K562 (cell line): ENCODE measurements around the gene SETD1B. TPM values are rescaled to one million over a fixed set of nuclear protein-coding genes. Genes with fewer than 3 reads are reported as not detected.

ENCODE experiments used
- ARID1B ChIP-seq: fragments of 450-650 bp; IDR thresholded peaks from 2 replicates; pipeline ENCODE4 v1.6.1; 2016; ENCODE audit warnings: antibody characterized with exemption, mild to moderate bottlenecking, inconsistent platforms
- ARID2 ChIP-seq: fragments of 450-650 bp; IDR thresholded peaks from 2 replicates; pipeline ENCODE4 v1.6.1; 2017; ENCODE audit warnings: antibody characterized with exemption, mild to moderate bottlenecking
- CBFB ChIP-seq: sonication (generic); formaldehyde crosslinking; IDR thresholded peaks from 2 replicates; pipeline ENCODE4 v1.4.0; 2020; ENCODE audit warnings: mild to moderate bottlenecking, missing genetic modification reagents
- CHCHD3 ChIP-seq: fragments of 250-450 bp; sonication (Bioruptor Pico); IDR thresholded peaks from 2 replicates; pipeline ENCODE4 v2.1.2; 2022; ENCODE audit warnings: mild to moderate bottlenecking
- LARP7 ChIP-seq: fragments of 450-650 bp; IDR thresholded peaks from 2 replicates; pipeline ENCODE4 v1.6.1; 2016
- MCM7 ChIP-seq, 2 experiments: fragments of 450-650 bp; IDR thresholded peaks; 2 replicates each; pipeline ENCODE4 v1.6.1; 2016 to 2018
- MYBL2 ChIP-seq, 2 experiments: fragments of 450-650 bp in 1 of 2; sonication (generic) in 1 of 2; formaldehyde crosslinking in 1 of 2; IDR thresholded peaks; 2 replicates each; pipeline versions ENCODE4 v1.6.1 to v1.8.1; 2017 to 2022; ENCODE audit warnings: borderline replicate concordance in 1 of 2, inconsistent platforms in 1 of 2, low read depth in 1 of 2, mild to moderate bottlenecking in 1 of 2, missing genetic modification reagents in 1 of 2, moderate library complexity in 1 of 2
- NR2F6 ChIP-seq: fragments of 450-650 bp; formaldehyde crosslinking; IDR thresholded peaks from 2 replicates; pipeline ENCODE4 v1.4.0; 2020; ENCODE audit warnings: mild to moderate bottlenecking
- PHF20 ChIP-seq: fragments of 450-650 bp; IDR thresholded peaks from 2 replicates; pipeline ENCODE4 v1.6.1; 2018; ENCODE audit not compliant: partially characterized antibody
- POLR2H ChIP-seq: IDR thresholded peaks from 2 replicates; pipeline ENCODE4 v1.6.1; 2016; ENCODE audit warnings: missing genetic modification characterization, low read depth, mild to moderate bottlenecking, control low read depth, missing compliant biosample characterization, moderate library complexity
- PURB ChIP-seq: sonication (generic); formaldehyde crosslinking; IDR thresholded peaks from 2 replicates; pipeline ENCODE4 v1.9.0; 2021; ENCODE audit warnings: low read depth, mild to moderate bottlenecking, missing genetic modification reagents
- RB1 ChIP-seq: fragments of 450-650 bp; IDR thresholded peaks from 2 replicates; pipeline ENCODE4 v1.6.1; 2017; ENCODE audit warnings: low read depth, mild to moderate bottlenecking
- SAFB2 ChIP-seq: fragments of 200-400 bp; formaldehyde crosslinking; IDR thresholded peaks from 2 replicates; pipeline ENCODE4 v1.6.1; 2018; ENCODE audit warnings: borderline replicate concordance, low read length, low read depth, moderate library complexity; ENCODE audit not compliant: severe bottlenecking
- SMARCC2 ChIP-seq: fragments of 450-650 bp; IDR thresholded peaks from 2 replicates; pipeline ENCODE4 v1.6.1; 2017; ENCODE audit warnings: antibody characterized with exemption, moderate library complexity, mild to moderate bottlenecking, low read depth
- VEZF1 ChIP-seq: fragments of 200-800 bp; sonication (Bioruptor generic); IDR thresholded peaks from 2 replicates; pipeline ENCODE4 v1.6.1; 2017; ENCODE audit warnings: missing genetic modification characterization, missing compliant biosample characterization
- ZBTB2 ChIP-seq: fragments of 450-650 bp; IDR thresholded peaks from 2 replicates; pipeline ENCODE4 v1.6.1; 2016; ENCODE audit warnings: antibody characterized with exemption
- ZBTB8A ChIP-seq: fragments of 450-650 bp; IDR thresholded peaks from 2 replicates; pipeline ENCODE4 v1.6.1; 2018; ENCODE audit warnings: mild to moderate bottlenecking, moderate library complexity; ENCODE audit not compliant: partially characterized antibody
- ZNF263 ChIP-seq: sonication (generic); formaldehyde crosslinking; IDR thresholded peaks from 2 replicates; pipeline ENCODE4 v1.8.0; 2022; ENCODE audit warnings: mild to moderate bottlenecking, missing genetic modification reagents, borderline replicate concordance
- polyA plus RNA-seq, 8 experiments: library from polyadenylated mRNA; depleted of rRNA in 4 of 8; stranded (reverse) in 5 of 8; unstranded in 3 of 8; fragments of >200 nt; fragmentation: Nextera tagmentation in 2 of 8; fragmentation: Illumina TruSeq in 1 of 8; extraction: Ambion mirVana in 2 of 8; extraction: Trizol in 1 of 8; gene quantifications; 2 replicates each; pipeline versions ENCODE4 v1.2.1 to v1.2.3, GENCODE V29; 2011 to 2014; ENCODE audit warnings: inconsistent platforms in 1 of 8, missing spikeins in 1 of 8
- total RNA-seq, 7 experiments: library from RNA; depleted of rRNA in 6 of 7; stranded (reverse); fragments of >200 nt in 6 of 7; fragmentation: Illumina TruSeq in 2 of 7; extraction: Trizol in 2 of 7; gene quantifications; 2 replicates each; pipeline versions ENCODE4 v1.2.1 to v1.2.3, GENCODE V29; 2011 to 2021; ENCODE audit warnings: low replicate concordance in 1 of 7

SETD1B gene
- total and polyA plus RNA-seq, 9 of the 15 experiments (the other 6 are each of a cell fraction or from before 2014, with no cell fraction given), result 0.48 to 26.6 (median 2.3) TPM

GRCh38 chr12:121812320-121812871 is 8.6 kb downstream of the SETD1B start (continued):
- peak; percentile 74 for TF ChIP-seq VEZF1 (CRISPR knock-in tag)
- TF ChIP-seq SAFB2, result no peak
- no peak for TF ChIP-seq ARID2
- peak; percentile 47; the same call in 1 of the 2 replicates for TF ChIP-seq ZNF263
- no peak for TF ChIP-seq ARID1B
- no peak for TF ChIP-seq LARP7
- TF ChIP-seq RB1, result 0 out of 2 replicates have a peak, but pooled peaks have one; percentile 20
- TF ChIP-seq ZBTB8A, result no peak
- TF ChIP-seq MCM7 (IDR thresholded peaks at IDR 0.05), result no peak
- peak; percentile 8; the same call in 1 of the 2 replicates for TF ChIP-seq CBFB
- no peak for TF ChIP-seq CHCHD3 (CRISPR knock-in tag)
- TF ChIP-seq MYBL2 (IDR thresholded peaks at IDR 0.05; ENCODE audit: low read depth), result no peak
- TF ChIP-seq MYBL2 (CRISPR knock-in tag; IDR thresholded peaks at IDR 0.05; ENCODE audit: borderline replicate concordance), result no peak
- TF ChIP-seq PHF20, result peak; percentile 78
- no peak for TF ChIP-seq ZBTB2
- no peak for TF ChIP-seq SMARCC2
- TF ChIP-seq POLR2H (tag), result no peak
- TF ChIP-seq NR2F6, result no peak
- TF ChIP-seq PURB (CRISPR knock-in tag), result no peak
